GM13977 (cell line): ENCODE measurements around the gene POLN.

Experiments used
- DNase-seq: peaks from one replicate; pipeline ENCODE4 v3.0.0; 2012; ENCODE audit warnings: low spot score
- CTCF ChIP-seq: IDR thresholded peaks from 2 replicates; pipeline ENCODE4 v1.5.1; 2012; ENCODE audit warnings: mild to moderate bottlenecking, control low read depth; ENCODE audit not compliant: insufficient read depth; ENCODE audit errors: extremely low read depth, missing control alignments
- in situ Hi-C: fragments of 300-500 bp; cut with MboI; formaldehyde crosslinking; loops from one replicate; pipeline ENCODE4 v1.12.0; 2022; ENCODE audit warnings: low sequenced_read_pairs, low pct_unique_long_range_greater_than_20kb, mixed read lengths, inconsistent platforms; ENCODE audit not compliant: unreplicated experiment

POLN gene

GRCh38 chr4:2175990-2176698 is 65.8 kb downstream of the POLN start:
- TF ChIP-seq CTCF: no peak
- no peak for DNase-seq
- in situ Hi-C loops: loop anchor here (25.0 kb wide), 1 partner anchor 439 kb away; no protein-coding TSS in a partner anchor

- no peak for DNase-seq
- in situ Hi-C loops: no loop called here
- no peak for TF ChIP-seq CTCF
Observed at GRCh38 chr4:2174061-2174460, 67.9 kb downstream of the POLN start.

GRCh38 chr4:2172627-2173231 is 69.2 kb downstream of the POLN start:
- TF ChIP-seq CTCF: no peak
- DNase-seq: no peak
- in situ Hi-C loops: no loop called here

DNA sequence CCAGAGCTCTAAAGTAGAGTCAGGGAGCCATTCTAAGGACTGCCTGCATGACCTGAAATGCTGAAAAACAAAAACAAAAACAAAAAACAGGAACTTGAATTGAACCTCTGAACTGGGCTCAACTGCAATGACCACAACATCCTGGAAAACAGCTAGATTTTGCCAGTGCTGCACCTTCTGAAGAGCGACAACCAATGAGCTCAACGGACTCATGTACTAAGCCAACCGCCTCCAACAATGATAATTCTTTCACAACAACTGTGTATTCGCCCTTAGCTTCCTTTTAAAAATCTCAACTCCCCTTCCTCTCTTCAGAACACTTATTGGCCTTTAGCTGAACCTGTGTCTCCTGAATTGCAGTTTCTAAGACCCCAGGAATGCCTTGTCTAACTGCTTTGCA is 69.8 kb downstream of the POLN start:
- TF ChIP-seq CTCF: no peak
- DNase-seq: no peak
- in situ Hi-C loops: no loop called here

GRCh38 chr4:2168469-2169319 is 73.2 kb downstream of the POLN start:
- TF ChIP-seq CTCF: no peak
- no peak for DNase-seq
- in situ Hi-C loops: no loop called here

DNA sequence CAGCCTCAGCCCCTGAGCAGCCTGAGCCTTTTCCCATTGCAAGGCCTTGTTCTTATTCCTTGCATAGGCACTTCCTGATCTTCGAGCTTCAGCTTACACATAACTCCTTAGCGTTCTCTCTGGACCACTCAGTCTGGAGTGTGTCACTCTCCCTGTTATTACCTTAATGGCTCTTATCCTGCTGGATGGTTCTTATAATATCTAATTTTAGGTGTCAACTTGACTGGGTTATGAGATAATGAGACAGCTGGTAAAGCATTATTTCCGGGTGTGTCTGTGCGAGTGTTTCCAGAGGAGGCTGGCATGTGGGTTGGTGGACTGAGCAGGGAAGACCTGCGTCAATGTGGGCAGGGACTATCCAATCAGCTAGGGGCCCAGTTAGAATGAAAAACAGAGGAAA is 75.7 kb downstream of the POLN start:
- in situ Hi-C loops: no loop called here
- DNase-seq: no peak
- no peak for TF ChIP-seq CTCF
